SK-N-MC (cell line): ENCODE results near the gene SRCIN1.

ENCODE experiments used
- EZH2 ChIP-seq: fragments of 200-600 bp; sonication (generic); IDR thresholded peaks from one replicate; pipeline ENCODE4 v1.6.1; 2017; ENCODE audit warnings: antibody characterized with exemption
- POLR2AphosphoS5 ChIP-seq: IDR thresholded peaks from 2 replicates; pipeline ENCODE4 v1.6.1; 2012; ENCODE audit warnings: mild to moderate bottlenecking, low read depth, low read length, borderline replicate concordance

- TF ChIP-seq POLR2AphosphoS5 (no peak), EZH2 (no peak)
Observed at GRCh38 chr17:38586788-38587187, 19.0 kb downstream of the SRCIN1 start.
